CD4-positive, alpha-beta T cell (primary cell): Measurements from ENCODE around the gene MANEAL. TPM values are rescaled to one million over a fixed set of nuclear protein-coding genes. Genes with fewer than 3 reads are reported as not detected.

Source experiments
- ATAC-seq: fragments of 200-7000 bp; cut with Tn5 transposase; one replicate; pipeline ENCODE4 v1.10.0; 2022; ENCODE audit warnings: mild to moderate bottlenecking; ENCODE audit not compliant: poor library complexity
- CTCF ChIA-PET: fragments of 350-600 bp; sonication (Branson Sonifier 250); formaldehyde crosslinking; loops from one replicate; lab custom pipeline; 2021; ENCODE audit warnings: antibody characterized with exemption, inconsistent platforms; lab: Charles Lee
- POLR2A ChIA-PET: fragments of 350-600 bp; sonication (Branson Sonifier 250); formaldehyde crosslinking; loops from one replicate; lab custom pipeline; 2021; ENCODE audit warnings: antibody characterized with exemption, inconsistent platforms; lab: Charles Lee
- DNase-seq, 14 experiments: peaks; one replicate each; pipeline ENCODE4 v3.0.0-alpha.2; 2013 to 2020; ENCODE audit warnings: mixed read lengths in 2 of 14
- H3K27ac ChIP-seq, 2 donors: one replicate each; pipeline versions ENCODE4 v1.5.1 to v1.7.0; 2013; ENCODE audit warnings: low read length in 2 of 2, low read depth in 1 of 2, mild to moderate bottlenecking in 1 of 2
- H3K27me3 ChIP-seq, 2 experiments: 1 replicate in 1 of 2; 2 replicates in 1 of 2; pipeline versions ENCODE4 v1.6.1 to v1.7.0; 2013; ENCODE audit warnings: low read length in 2 of 2, control low read depth in 1 of 2, mild to moderate bottlenecking in 1 of 2, moderate library complexity in 1 of 2; ENCODE audit not compliant: insufficient read depth in 2 of 2, control insufficient read depth in 1 of 2
- H3K36me3 ChIP-seq: one replicate; pipeline ENCODE4 v1.6.1; 2013; ENCODE audit warnings: low read length, control low read depth; ENCODE audit not compliant: insufficient read depth
- H3K4me1 ChIP-seq: one replicate; pipeline ENCODE4 v1.6.1; 2013; ENCODE audit warnings: low read length, control low read depth; ENCODE audit not compliant: insufficient read depth
- H3K4me3 ChIP-seq: one replicate; pipeline ENCODE4 v1.5.1; 2013; ENCODE audit warnings: mild to moderate bottlenecking, low read length, moderate library complexity
- H3K9me3 ChIP-seq, 2 experiments: 1 replicate in 1 of 2; 2 replicates in 1 of 2; pipeline versions ENCODE4 v1.6.1 to v1.7.0; 2013; ENCODE audit warnings: low read length in 2 of 2, mild to moderate bottlenecking in 2 of 2, control low read depth in 1 of 2, moderate library complexity in 1 of 2; ENCODE audit not compliant: control insufficient read depth in 1 of 2, insufficient read depth in 1 of 2
- H3K27ac Mint-ChIP-seq: one replicate; pipeline ENCODE4 v1.8.0; 2020; ENCODE audit warnings: mixed read lengths
- H3K27me3 Mint-ChIP-seq: one replicate; pipeline ENCODE4 v1.8.0; 2021; ENCODE audit warnings: mixed read lengths
- H3K36me3 Mint-ChIP-seq: one replicate; pipeline ENCODE4 v1.8.0; 2021; ENCODE audit warnings: low read depth, mixed read lengths
- H3K4me1 Mint-ChIP-seq: one replicate; pipeline ENCODE4 v1.8.0; 2021; ENCODE audit warnings: low read depth, mixed read lengths
- H3K4me3 Mint-ChIP-seq: one replicate; pipeline ENCODE4 v1.8.0; 2020; ENCODE audit warnings: mild to moderate bottlenecking, mixed read lengths
- H3K9me3 Mint-ChIP-seq: one replicate; pipeline ENCODE4 v1.8.0; 2020; ENCODE audit warnings: mixed read lengths
- intact Hi-C, 2 experiments: fragments of 100-400 bp; cut with DNase I in 1 of 2; cut with micrococcal nuclease in 1 of 2; formaldehyde crosslinking; loops; one replicate each; pipeline versions ENCODE4 v1.15.1 to v1.9.0; 2023 to 2025; cut with DNase I, micrococcal nuclease
- total RNA-seq, 174 experiments: library from RNA in 2 of 174; stranded (reverse) in 2 of 174; gene quantifications; one replicate each; pipeline ENCODE4 v1.2.3 and lab custom pipeline; 2021 to 2026
- TF ChIP-seq, protein P1 (sequence below): fragments of 200-600 bp; IDR thresholded peaks from one replicate; pipeline ENCODE4 v1.8.0; 2022; ENCODE audit warnings: antibody characterized with exemption, mild to moderate bottlenecking

MANEAL gene
- total RNA-seq, 2 experiments from 2014 or later, result 0.33 to 0.53 TPM

DNA sequence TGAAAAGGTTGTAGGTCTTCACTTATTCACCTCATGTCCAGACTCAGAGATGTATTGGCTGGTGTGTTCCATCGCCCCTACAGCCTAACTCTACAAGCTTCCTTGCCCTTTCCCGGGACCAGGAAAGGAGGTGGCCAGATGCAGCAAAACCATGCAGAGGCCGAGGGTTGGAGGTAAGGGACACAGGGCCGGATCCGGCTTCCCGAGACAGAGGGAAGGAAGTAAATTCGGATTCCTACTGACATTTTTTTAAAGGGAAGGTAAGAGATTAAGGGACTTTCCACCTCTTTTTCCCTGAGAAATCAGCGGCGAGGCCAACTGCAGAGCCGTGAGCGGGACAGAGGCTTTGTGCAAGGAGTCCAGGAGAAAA, 41.4 kb upstream of the MANEAL start:
- POLR2A ChIA-PET, result no interaction called here
- Mint-ChIP-seq H3K27ac (no peak overlapping the region), H3K27me3 (peaks cover 60% of the 10 kb centered on the region), H3K9me3 (no peaks in the 10 kb centered on the region), H3K4me1 (peaks cover 4% of the 10 kb centered on the region), H3K36me3 (no peaks in the 10 kb centered on the region), H3K4me3 (peak overlapping the region; percentile 68)
- Histone ChIP-seq H3K9me3 (peaks cover 0 to 15% of the 10 kb centered on the region in 2 experiments), H3K27ac (no peak overlapping the region), H3K36me3 (no peaks in the 10 kb centered on the region), H3K27me3 (peaks cover 34 to 52% of the 10 kb centered on the region in 2 experiments), H3K4me1 (peaks cover 12% of the 10 kb centered on the region), H3K4me3 (no peak overlapping the region)
- ATAC-seq (no peak), DNase-seq (no peak)
- CTCF ChIA-PET, result no interaction called here
- intact Hi-C loops, result no loop called here
- TF ChIP-seq, protein P1, sequence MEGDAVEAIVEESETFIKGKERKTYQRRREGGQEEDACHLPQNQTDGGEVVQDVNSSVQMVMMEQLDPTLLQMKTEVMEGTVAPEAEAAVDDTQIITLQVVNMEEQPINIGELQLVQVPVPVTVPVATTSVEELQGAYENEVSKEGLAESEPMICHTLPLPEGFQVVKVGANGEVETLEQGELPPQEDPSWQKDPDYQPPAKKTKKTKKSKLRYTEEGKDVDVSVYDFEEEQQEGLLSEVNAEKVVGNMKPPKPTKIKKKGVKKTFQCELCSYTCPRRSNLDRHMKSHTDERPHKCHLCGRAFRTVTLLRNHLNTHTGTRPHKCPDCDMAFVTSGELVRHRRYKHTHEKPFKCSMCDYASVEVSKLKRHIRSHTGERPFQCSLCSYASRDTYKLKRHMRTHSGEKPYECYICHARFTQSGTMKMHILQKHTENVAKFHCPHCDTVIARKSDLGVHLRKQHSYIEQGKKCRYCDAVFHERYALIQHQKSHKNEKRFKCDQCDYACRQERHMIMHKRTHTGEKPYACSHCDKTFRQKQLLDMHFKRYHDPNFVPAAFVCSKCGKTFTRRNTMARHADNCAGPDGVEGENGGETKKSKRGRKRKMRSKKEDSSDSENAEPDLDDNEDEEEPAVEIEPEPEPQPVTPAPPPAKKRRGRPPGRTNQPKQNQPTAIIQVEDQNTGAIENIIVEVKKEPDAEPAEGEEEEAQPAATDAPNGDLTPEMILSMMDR, result no peak

GRCh38 chr1:37752583-37753471, 40.8 kb upstream of the MANEAL start:
- Histone ChIP-seq H3K4me1 (peaks cover 12% of the 10 kb centered on the region), H3K36me3 (no peaks in the 10 kb centered on the region), H3K27ac (no peak overlapping the region), H3K27me3 (peaks cover 36 to 56% of the 10 kb centered on the region in 2 experiments), H3K4me3 (no peak overlapping the region), H3K9me3 (peaks cover 0 to 12% of the 10 kb centered on the region in 2 experiments)
- H3K27ac Mint-ChIP-seq, result no peak overlapping the region
- H3K36me3 Mint-ChIP-seq, result no peaks in the 10 kb centered on the region
- peaks cover 54% of the 10 kb centered on the region for H3K27me3 Mint-ChIP-seq
- ChIA-PET POLR2A (no interaction called here), CTCF (no interaction called here)
- H3K4me3 Mint-ChIP-seq, result peak overlapping the region; percentile 68
- intact Hi-C loops, result no loop called here
- TF ChIP-seq, protein P1, result no peak
- peaks cover 4% of the 10 kb centered on the region for H3K4me1 Mint-ChIP-seq
- DNase-seq, result peak in 1 of 14 experiments; percentile 20
- no peaks in the 10 kb centered on the region for H3K9me3 Mint-ChIP-seq
- no peak for ATAC-seq

DNA sequence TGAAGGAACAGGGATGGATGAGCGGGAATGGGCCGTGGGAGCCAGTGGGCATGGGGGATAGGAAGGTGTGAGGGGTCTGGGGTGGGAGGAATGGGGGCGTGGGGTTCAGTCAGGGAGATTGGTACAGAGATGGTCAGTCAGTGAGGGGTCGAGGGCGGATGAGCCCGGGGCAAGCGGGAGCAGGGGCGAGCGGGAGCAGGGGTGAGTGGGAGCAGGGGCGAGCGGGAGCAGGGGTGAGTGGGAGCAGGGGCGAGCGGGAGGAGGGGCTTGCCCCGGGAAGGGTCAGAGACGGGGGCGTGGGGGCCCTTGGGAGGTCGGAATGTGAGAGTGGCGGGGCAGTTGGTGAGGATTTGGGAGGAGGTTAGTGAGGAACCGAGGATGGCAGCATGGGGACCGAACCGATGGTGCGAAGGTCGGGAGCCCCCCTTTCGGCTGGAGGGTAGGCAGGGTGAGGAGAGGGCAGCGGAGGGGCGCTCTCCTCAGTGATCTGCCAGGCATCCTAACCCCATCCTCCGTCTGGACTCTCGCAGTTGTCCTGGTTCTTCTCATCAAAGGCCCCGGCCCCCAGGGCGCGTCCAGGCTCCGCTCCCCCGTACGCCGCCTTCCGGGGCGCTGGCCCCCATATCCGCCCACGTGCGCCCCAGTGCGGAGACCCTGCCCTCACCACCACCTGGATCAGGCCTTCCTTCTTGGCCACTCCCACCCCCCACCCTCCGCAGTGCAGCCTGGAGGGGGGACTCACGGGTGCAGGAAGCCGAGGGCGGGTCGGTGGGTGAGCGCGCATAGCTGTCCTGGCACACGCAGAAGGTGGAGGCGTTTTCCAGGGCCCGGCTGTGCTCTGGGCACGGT, 40.0 kb upstream of the MANEAL start:
- CTCF ChIA-PET, result no interaction called here
- intact Hi-C loops, result no loop called here
- H3K27me3 Mint-ChIP-seq, result peaks cover 46% of the 10 kb centered on the region

More for the DNA sequence above, 40.0 kb upstream of the MANEAL start:
- H3K27ac Mint-ChIP-seq, result no peak overlapping the region
- peaks cover 0 to 12% of the 10 kb centered on the region in 2 experiments for H3K9me3 ChIP-seq
- POLR2A ChIA-PET, result no interaction called here
- TF ChIP-seq, protein P1, result no peak
- no peak overlapping the region for H3K27ac ChIP-seq
- DNase-seq, result no peak
- H3K4me1 ChIP-seq, result peaks cover 12% of the 10 kb centered on the region
- H3K4me3 Mint-ChIP-seq, result peak overlapping the region; percentile 30
- H3K36me3 ChIP-seq, result no peaks in the 10 kb centered on the region
- H3K4me3 ChIP-seq, result no peak overlapping the region
- H3K9me3 Mint-ChIP-seq, result no peaks in the 10 kb centered on the region
- peaks cover 4% of the 10 kb centered on the region for H3K4me1 Mint-ChIP-seq
- ATAC-seq, result no peak
- H3K36me3 Mint-ChIP-seq, result no peaks in the 10 kb centered on the region
- peaks cover 36 to 63% of the 10 kb centered on the region in 2 experiments for H3K27me3 ChIP-seq
